C4-2B (cell line): ENCODE data around the gene DMPK.

Experiments
- H3K27ac ChIP-seq: fragments of 450-650 bp; 2 replicates; pipeline ENCODE4 v1.5.1; 2017
- CTCF ChIP-seq: fragments of 450-650 bp; conservative IDR thresholded peaks from 2 replicates; pipeline ENCODE4 v1.5.1; 2017; ENCODE audit warnings: mild to moderate bottlenecking
- ZFX ChIP-seq: fragments of 450-650 bp; IDR thresholded peaks from 2 replicates; pipeline ENCODE4 v1.6.1; 2017

Gene DMPK

GRCh38 chr19:45819769-45820168 is 37.5 kb upstream of the DMPK start:
- no peak overlapping the region for H3K27ac ChIP-seq
- TF ChIP-seq ZFX (no peak), CTCF (no peak)

GRCh38 chr19:45817725-45818301 is 35.5 kb upstream of the DMPK start:
- TF ChIP-seq CTCF, result no peak
- TF ChIP-seq ZFX, result no peak
- peak overlapping the region; percentile 15; the same call in 1 of the 2 replicates for H3K27ac ChIP-seq

- H3K27ac ChIP-seq, result peak overlapping the region; percentile 15; the same call in 1 of the 2 replicates
- TF ChIP-seq CTCF (peak; percentile 93), ZFX (no peak)
Observed at GRCh38 chr19:45817010-45817724, 34.9 kb upstream of the DMPK start.

GRCh38 chr19:45816236-45817009 is 34.1 kb upstream of the DMPK start:
- no peak overlapping the region for H3K27ac ChIP-seq

GRCh38 chr19:45815481-45816216 is 33.4 kb upstream of the DMPK start:
- no peak for TF ChIP-seq CTCF
- TF ChIP-seq ZFX, result no peak
- H3K27ac ChIP-seq, result no peak overlapping the region

More at GRCh38 chr19:45816236-45817009, 34.1 kb upstream of the DMPK start:
- TF ChIP-seq CTCF (no peak), ZFX (no peak)

GRCh38 chr19:45814851-45815480 is 32.7 kb upstream of the DMPK start, which contains the start of gene RSPH6A:
Gene RSPH6A, minus strand, starts transcription at chr19:45815308. Its CDS starts 132 bp downstream, at chr19:45815176.
- TF ChIP-seq CTCF (no peak), ZFX (no peak)
- H3K27ac ChIP-seq, result no peak within 1 kb of the TSS
